Mucosa of descending colon (tissue), 3 donors: Measurements from ENCODE around the gene PPP1R16B. TPM values are rescaled to one million over a fixed set of nuclear protein-coding genes. Genes with fewer than 3 reads are reported as not detected.

Experiments used
- ATAC-seq: fragments of 200-7000 bp; cut with Tn5 transposase; one replicate; pipeline ENCODE4 v1.9.1; 2020; ENCODE audit warnings: mild to moderate bottlenecking, moderate library complexity
- DNase-seq, 3 donors: peaks; one replicate each; pipeline ENCODE4 v3.0.0-alpha.2; 2020
- H3K36me3 ChIP-seq: fragments of 200-600 bp; one replicate; pipeline ENCODE4 v1.8.0; 2021; ENCODE audit warnings: low read depth, mild to moderate bottlenecking
- H3K4me1 ChIP-seq: fragments of 200-600 bp; one replicate; pipeline ENCODE4 v1.8.0; 2021; ENCODE audit warnings: low read depth, mild to moderate bottlenecking
- H3K4me3 ChIP-seq: fragments of 200-600 bp; one replicate; pipeline ENCODE4 v1.8.0; 2021; ENCODE audit warnings: mild to moderate bottlenecking
- H3K9me3 ChIP-seq: fragments of 200-600 bp; one replicate; pipeline ENCODE4 v1.8.0; 2021; ENCODE audit warnings: mild to moderate bottlenecking
- CTCF ChIP-seq: fragments of 200-600 bp; IDR thresholded peaks from one replicate; pipeline ENCODE4 v1.8.0; 2022; ENCODE audit warnings: antibody characterized with exemption, mild to moderate bottlenecking
- intact Hi-C, 2 donors: fragments of 100-400 bp; cut with DNase I in 1 of 2; cut with micrococcal nuclease in 1 of 2; formaldehyde crosslinking; loops; one replicate each; pipeline versions ENCODE4 v1.11.0 to v1.11.1; 2022; cut with DNase I, micrococcal nuclease
- total RNA-seq, 3 donors: library from RNA; stranded (reverse); fragmentation: NEBNext Ultra II Directional in 2 of 3; extraction: Animal tissue kit (Norgen Biotek cat#: 25700) in 2 of 3; gene quantifications; one replicate each; pipeline versions ENCODE4 v1.2.1 to v1.2.4, GENCODE V29; 2021 to 2023
- donor health status: DM: no; HTN: no; CAD: no; lungs with moderate emphysema.
- donor health status: DM: no; HTN: no; CAD: no.
- donor health status: DM: no; HTN: yes; CAD: no.

Gene PPP1R16B
- total RNA-seq, 3 donors from 2014 or later, result 4.4 to 5.6 (median 4.4) TPM

DNA sequence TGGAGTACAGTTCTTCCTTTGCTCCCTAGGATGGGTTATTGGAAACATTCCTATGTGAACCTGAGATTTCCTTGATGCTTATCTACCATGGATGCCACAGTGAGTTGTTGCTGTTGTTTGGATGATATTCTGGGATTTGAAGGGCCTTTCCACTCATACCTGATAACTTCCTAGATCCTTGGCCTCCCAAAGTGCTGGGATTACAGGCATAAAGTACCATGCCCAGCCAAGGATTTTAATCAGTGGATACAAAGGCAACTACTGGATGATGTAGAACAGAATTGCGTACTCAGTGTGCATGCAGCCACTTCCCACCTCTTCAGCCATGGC is 20.0 kb downstream of the PPP1R16B start:
- no peaks in the 10 kb centered on the region for H3K4me1 ChIP-seq
- no peak overlapping the region for H3K4me3 ChIP-seq
- no peaks in the 10 kb centered on the region for H3K36me3 ChIP-seq
- no peak for DNase-seq
- ATAC-seq, result no peak
- TF ChIP-seq CTCF, result no peak
- no peaks in the 10 kb centered on the region for H3K9me3 ChIP-seq
- intact Hi-C loops, result no loop called here

- H3K9me3 ChIP-seq, result no peaks in the 10 kb centered on the region
- intact Hi-C loops, result no loop called here
- ATAC-seq, result no peak
Observed at GRCh38 chr20:38825901-38826625, 20.6 kb downstream of the PPP1R16B start.

DNA sequence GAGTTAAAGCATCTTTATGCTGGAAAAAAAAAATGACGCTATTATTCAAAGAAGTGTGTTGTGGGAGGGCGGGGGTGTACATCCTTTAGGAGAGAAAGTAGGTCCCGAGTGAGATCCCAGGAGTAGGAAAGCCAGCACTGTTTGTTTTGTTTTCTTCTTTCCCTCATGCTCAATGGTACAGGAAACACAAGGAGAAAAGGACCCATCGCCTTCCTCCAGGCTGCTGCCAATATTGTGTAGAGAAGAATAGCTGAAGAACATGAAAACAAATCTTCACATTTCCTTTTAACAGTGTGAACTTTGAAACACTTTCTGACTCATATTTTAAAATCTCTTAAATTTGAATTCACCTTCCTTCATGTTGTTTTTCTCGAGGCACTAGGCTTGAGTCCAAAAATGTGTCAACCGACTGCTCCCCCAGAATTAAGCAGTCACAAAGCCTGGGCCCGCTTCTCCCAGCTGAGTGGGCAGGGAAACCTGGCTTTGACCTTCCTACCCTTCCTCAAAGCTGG is 22.3 kb downstream of the PPP1R16B start:
- Histone ChIP-seq H3K9me3 (no peaks in the 10 kb centered on the region), H3K4me3 (no peak overlapping the region), H3K4me1 (no peaks in the 10 kb centered on the region), H3K36me3 (no peaks in the 10 kb centered on the region)
- ATAC-seq (no peak), DNase-seq (no peak)
- no peak for TF ChIP-seq CTCF
- intact Hi-C loops, result no loop called here

More at GRCh38 chr20:38825901-38826625, 20.6 kb downstream of the PPP1R16B start:
- Histone ChIP-seq H3K4me3 (no peak overlapping the region), H3K4me1 (no peaks in the 10 kb centered on the region), H3K36me3 (no peaks in the 10 kb centered on the region)
- TF ChIP-seq CTCF, result no peak
- DNase-seq, result no peak

DNA sequence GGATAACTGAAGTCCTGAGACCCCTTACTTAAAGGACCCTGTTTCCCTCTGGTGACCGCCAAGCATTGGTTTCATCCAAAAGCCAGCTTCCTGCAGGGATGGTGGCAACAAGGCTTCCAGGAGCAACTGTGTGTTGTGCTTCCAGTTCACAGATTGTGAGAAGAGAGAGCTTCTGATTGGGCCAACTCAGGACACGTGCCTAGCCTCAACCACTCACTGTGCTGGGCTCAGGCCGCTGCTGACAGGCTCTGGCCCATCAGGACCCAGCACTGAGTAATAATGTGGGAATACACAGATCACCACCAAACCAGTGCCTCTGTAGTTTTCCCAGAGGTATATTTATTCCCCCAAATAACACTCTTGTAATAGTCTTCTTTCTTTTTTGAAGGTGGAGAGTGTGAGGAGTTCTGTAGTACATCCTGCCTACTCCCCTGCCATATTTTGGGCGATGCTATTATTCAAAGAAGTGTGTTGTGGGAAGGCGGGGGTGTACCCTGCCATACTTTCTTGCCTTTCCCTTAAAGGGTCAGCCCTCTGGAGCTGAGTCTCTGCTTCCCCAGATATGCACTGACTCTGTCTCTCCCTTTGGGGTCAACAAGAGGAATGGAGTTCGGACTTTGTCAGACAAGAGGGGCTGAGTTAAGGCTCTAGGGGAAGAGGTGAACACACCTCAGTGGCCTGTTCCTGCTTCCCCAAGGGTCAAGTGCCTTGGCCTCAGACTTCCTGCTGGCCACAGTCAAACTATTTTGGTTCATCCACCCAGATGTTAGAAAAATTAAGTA is 23.2 kb downstream of the PPP1R16B start:
- ATAC-seq, result no peak
- intact Hi-C loops, result no loop called here
- TF ChIP-seq CTCF, result no peak

GRCh38 chr20:38829296-38829875 is 23.9 kb downstream of the PPP1R16B start:
- Histone ChIP-seq H3K36me3 (no peaks in the 10 kb centered on the region), H3K4me3 (no peak overlapping the region), H3K4me1 (no peaks in the 10 kb centered on the region), H3K9me3 (no peaks in the 10 kb centered on the region)
- DNase-seq (no peak), ATAC-seq (no peak)
- intact Hi-C loops, result no loop called here
- TF ChIP-seq CTCF, result no peak

More for the DNA sequence above, 23.2 kb downstream of the PPP1R16B start:
- Histone ChIP-seq H3K4me3 (no peak overlapping the region), H3K9me3 (no peaks in the 10 kb centered on the region), H3K4me1 (no peaks in the 10 kb centered on the region), H3K36me3 (no peaks in the 10 kb centered on the region)
- DNase-seq, result no peak
